SW 1271 (cell line): Measurements from ENCODE around the gene MAN2B1.
"Not testable (repeated sequence)": the region's sequence is repeated elsewhere in the genome, so short reads cannot be mapped to it uniquely, and the experiment has no call there.

Experiments
- DNase-seq, 2 experiments: peaks; one replicate each; lab custom pipeline; 2025; lab: John Stamatoyannopoulos, UW

The MAN2B1 gene

DNA sequence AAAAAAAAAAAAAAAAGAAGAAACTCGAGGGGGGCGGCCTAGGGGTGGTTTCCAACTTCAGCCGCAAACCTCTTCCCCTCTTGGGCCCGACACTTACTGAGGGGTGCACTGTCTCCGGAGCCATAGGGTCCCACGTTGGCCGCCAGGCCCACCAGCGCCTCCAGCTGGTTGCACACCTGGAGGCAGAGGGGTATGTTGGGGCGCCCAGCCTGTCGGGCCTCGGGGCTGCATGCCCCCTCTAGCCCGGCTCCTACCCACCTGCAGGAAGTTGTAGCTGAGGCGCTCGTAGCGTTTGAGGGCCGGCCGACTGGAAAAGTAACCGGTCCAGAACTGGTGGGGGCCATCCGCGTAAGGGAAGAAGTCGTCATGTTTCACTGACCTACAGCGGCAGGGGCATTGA, 8.6 kb downstream of the MAN2B1 start:
- no peak for DNase-seq

DNA sequence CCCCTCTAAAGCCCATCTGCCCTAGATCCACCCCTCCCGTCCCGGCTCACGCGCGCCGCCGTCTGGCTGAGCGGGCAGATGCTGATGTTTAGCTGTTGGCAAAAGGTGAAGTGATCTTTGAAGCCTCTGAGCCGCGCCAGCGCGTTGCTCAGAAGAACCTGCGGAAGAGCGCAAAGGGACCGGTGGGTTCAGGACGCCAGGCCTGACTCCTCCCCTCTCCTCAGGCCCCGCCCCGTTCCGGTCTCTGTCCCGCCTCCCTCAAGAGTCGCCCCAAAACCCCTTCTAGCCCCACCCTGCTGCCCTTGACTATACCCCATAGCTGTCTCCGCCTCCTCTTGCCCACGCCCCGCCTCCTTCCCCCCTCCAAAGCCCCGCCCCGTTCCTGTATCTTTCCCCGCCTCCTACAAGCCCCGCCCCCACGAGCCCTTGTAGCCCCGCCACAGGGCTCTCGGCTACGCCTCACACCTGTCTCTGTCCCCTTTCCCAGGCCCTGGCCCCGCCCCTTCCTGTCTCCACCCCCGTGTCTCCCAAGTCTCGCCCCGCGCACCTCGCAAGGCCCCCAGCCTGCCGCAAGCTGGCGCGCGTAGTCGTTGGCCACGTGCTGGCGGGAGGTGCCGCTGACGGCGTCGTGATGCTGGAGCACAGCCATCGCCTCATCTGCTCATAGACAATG, 9.5 kb downstream of the MAN2B1 start:
- no peak for DNase-seq

DNA sequence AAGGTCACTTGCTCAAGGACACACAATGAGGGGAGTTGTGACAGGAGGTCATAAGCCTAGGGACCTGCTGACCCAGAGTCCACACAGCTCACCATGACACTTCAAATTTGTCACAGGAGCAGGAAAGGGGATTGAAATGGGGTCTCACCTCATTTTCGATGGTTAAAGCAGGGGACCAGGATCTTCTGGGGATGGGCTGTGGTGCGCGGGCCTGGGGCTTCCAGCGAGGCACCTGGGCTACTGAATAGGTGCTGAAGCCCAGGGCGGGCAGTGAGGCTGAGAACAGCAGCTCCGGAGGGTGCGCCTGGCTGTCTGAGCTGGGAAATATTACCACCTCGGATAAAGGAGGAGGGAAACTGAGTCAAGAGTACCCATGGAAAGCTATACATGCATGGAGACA, 11.0 kb downstream of the MAN2B1 start:
- no peak for DNase-seq

DNA sequence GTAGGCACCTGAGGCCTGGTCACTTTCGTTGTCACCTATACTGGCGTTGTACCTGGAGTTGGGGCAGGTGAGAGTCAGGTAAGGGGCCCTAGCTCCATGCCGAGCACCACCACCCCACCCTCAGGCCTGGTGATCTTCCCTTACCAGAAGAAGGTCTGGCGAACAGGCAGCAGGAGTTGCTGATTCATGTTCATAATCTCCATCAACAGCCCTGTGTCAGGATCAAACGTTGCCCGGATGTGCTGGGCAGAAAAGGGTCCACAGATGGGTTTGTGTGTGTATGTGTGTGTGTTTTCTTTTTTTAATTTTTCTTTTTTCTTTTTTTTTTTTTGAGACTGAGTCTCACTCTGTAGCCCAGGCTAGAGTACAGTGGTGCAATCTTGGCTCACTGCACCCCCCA, 14.3 kb downstream of the MAN2B1 start:
- DNase-seq = no peak

- DNase-seq = no peak
Measured at GRCh38 chr19:12649941-12650340, 16.6 kb downstream of the MAN2B1 start.

- DNase-seq = no peak
Measured at GRCh38 chr19:12648088-12648487, 18.5 kb downstream of the MAN2B1 start.

DNA sequence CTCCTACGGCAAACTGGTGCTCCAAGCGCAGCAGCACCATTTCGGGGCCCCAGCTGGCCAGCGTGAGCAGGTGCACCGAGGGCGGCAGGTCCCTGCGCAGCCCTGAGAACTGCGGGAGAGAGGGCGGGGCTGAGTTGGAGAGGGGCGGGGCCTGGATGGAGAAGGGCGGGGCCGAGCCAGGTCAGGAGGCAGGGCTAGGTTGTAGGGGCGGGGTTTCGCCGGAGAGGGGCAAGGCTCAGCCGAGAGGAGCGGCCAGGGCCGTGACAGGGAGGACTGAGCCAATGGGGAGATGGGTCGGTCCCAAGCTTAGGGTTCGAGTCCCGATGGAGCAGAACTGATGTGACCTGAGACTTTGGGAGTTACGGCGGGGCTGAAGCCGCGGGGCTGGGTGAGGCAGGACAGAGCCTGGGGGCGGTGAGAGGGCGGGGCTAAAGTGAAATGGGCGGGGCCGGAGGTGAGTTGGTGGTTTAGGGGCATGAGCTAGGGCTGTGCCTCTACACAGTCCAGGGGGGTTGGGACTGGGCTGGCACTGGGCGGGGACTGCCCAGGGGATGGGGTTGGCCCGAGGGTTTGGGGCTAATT, 19.0 kb downstream of the MAN2B1 start:
- no peak for DNase-seq

GRCh38 chr19:12647047-12647446, 19.5 kb downstream of the MAN2B1 start:
- DNase-seq = no peak

DNA sequence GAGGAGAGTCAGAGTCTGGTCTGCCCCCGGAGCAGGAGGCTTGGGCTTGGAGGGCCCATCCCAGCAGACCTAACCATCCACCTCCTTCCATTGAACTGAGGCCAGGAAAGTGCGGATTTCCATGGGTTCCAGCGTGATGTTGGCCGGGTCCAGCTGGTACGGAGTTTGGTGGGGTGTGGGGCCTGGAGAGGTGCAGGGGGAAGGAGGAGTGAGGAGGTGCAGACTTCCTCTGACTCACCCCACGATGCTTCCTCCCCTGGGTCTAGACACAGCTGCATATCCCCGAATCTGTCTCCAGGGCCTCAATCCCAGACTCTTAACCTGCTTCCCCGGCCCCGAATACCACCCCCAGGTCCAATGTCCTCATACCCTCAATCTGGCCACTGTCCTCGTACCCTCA, 20.0 kb downstream of the MAN2B1 start:
- DNase-seq = no peak

- not testable (repeated sequence) for DNase-seq
Measured at GRCh38 chr19:12643716-12644115, 22.8 kb downstream of the MAN2B1 start.

DNA sequence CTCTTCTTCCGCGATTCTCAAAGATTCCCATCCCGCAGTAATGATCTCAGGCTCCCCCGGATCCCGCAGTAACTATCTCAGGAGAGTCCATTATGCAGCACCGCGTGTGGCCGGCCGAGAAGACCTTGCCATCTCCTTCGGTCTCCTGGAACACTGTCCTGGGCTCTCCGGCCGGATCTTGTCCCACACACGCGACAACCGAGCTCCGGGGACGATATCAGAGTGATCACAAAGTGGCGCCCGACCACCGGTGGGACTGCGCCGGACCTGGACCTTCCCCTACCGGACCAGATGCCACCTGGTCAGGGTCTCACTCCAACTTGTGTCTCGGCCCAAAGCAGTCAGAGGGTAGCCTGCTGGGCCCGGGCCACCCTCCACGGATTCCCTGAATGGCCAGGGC, 24.0 kb downstream of the MAN2B1 start:
- no peak for DNase-seq

GRCh38 chr19:12641456-12641855, 25.1 kb downstream of the MAN2B1 start:
- no peak for DNase-seq

DNA sequence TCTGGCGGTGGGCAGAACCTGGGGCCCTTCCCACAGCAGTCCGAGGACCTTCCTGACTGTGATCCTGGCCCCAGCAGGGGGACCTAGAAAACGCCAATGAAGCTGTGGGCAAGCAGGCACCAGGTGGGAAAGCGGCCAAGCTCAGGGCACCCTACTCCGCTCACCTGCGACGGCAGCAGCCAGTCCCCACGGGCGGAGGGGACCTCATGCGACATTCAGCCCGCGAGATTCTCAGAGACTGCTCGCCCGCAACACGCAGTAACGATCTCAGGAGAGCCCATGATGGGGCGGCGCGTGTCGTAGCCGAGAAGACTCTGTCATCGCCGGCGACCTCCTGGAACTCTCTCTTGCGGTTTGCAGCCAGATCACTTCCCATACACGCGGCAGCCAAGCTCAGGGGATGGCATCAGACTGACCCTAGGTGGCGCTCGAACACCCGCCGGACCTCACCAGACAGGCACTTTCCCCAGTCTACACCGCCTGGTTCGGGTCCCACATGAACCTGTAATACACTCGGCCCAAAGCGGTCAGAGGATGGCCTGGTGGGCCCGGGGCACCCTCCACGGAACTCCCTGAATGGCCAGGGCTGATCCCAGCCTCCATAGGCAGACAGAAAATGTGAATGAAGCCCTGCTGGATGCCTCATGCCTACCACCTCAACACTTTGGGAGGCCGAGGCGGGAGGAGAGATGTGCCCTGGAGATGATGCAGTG, 26.5 kb downstream of the MAN2B1 start:
- DNase-seq = no peak

DNA sequence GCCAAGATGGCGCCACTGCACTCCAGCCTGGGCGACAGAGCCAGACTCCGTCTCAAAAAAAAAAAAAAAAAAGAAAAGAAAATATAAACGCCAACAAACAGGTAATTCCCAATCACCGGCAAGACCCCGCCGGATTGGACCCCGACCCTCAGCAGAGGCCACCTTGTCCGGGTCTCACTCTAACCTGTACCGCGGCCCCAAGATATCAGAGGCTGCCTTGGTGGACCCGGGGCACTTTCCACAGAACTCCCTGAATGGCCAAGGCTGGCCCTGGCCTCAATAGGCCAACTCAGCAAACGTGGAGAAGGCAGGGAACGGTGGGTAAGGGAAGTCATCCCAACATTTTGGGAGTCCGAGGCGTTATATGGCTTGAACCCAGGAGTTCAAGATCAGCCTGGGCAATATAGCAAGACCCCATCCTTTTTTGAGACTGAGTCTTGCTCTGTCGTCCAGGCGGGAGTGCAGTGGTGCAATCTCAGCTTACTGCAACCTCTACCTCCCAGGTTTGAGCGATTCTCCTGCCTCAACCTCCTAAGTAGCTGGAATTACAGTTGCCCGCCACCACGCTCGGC, 27.8 kb downstream of the MAN2B1 start:
- DNase-seq = no peak

DNA sequence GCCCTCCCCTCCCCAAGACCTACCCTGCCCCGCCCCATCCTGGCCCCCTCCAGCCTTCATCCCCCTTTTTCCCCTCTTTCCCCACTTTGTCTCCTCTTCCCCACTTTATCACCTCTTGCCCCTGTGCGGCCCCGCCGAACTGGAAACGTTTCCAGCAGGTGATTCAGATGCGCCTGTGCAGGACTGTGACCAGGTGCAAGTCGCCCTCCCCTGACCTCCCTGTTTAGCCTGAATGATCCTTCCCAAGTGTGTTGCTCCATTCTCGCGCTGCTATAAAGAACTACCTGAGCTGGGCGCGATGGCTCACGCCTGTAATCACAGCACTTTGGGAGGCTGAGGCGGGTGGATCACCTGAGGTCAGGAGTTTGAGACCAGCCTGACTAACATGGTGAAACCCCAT, 29.9 kb downstream of the MAN2B1 start:
- no peak for DNase-seq

DNA sequence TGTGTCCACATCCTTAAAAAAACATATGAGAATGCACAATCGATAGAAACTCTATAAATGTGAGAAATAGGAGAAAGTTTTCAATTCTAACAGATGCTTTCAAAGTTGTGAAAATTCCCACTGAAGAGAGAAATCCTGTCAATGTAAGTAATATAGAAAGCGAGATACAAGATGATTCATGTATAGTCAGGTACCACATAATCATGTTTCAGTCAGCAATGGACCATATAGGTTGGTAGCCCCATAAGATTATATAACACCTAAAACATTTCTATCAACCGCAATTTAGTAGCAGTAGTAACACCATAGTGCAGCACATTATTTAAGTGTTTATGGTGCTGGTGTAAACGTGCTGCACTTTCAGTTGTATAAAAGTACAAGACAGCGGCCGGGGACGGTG, 37.3 kb downstream of the MAN2B1 start:
- DNase-seq = no peak

DNA sequence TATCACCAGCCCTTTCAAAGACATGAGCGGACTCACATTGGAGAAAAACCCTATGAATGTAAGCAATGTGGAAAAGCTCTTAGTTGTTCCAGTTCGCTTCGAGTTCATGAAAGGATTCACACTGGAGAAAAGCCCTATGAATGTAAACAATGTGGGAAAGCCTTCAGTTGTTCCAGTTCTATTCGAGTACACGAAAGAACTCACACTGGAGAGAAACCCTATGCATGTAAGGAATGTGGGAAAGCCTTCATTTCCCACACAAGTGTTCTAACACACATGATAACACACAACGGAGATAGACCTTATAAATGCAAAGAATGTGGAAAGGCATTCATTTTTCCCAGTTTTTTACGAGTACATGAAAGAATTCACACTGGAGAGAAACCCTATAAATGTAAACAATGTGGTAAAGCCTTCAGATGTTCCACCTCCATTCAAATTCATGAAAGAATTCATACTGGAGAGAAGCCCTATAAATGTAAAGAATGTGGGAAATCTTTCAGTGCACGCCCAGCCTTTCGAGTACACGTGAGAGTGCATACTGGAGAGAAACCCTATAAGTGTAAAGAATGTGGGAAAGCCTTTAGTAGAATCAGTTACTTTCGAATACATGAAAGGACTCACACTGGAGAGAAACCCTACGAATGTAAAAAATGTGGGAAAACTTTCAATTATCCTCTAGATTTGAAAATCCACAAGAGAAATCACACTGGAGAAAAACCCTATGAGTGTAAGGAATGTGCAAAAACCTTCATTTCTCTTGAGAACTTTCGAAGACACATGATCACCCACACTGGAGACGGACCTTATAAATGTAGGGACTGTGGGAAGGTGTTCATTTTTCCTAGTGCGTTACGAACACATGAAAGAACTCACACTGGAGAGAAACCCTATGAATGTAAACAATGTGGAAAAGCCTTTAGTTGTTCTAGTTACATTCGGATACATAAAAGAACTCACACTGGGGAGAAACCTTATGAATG, 38.2 kb downstream of the MAN2B1 start:
- DNase-seq = no peak

GRCh38 chr19:12626958-12627357, 39.6 kb downstream of the MAN2B1 start:
- no peak for DNase-seq

DNA sequence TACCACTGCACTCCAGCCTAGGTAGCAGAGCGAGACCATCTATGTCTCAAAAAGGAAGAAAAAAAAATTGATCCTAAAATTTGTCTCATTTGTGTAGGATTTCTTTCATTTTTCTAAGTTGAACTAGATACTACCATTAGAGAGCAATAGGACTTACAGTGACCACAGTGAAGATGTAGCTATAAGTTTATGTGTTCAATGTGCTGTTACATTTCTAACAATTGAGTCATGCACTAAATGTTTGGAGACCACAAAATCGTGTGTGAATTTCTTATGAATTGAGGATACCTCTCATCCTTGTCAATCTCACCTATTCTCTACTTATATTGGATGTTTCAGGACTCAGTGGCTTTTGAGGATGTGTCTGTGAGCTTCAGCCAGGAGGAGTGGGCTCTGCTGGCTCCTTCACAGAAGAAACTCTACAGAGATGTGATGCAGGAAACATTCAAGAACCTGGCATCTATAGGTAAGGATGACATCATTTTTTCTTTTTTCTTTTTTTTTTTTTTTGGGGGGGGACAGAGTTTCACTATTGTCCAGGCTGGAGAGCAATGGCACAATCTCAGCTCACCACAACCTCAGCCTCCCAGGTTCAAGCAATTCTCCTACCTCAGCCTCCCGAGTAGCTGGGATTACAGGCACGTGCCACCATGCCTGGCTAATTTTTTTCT, 43.0 kb downstream of the MAN2B1 start:
- no peak for DNase-seq

GRCh38 chr19:12621253-12622024, 45.1 kb downstream of the MAN2B1 start:
- not testable (repeated sequence) for DNase-seq

GRCh38 chr19:12617646-12618045, 48.9 kb downstream of the MAN2B1 start:
- no peak for DNase-seq
